ENCODE measurements around the gene NRCAM. TPM values are rescaled to one million over a fixed set of nuclear protein-coding genes. Genes with fewer than 3 reads are reported as not detected.
A peak's percentile ranks its signal among the peaks of the same experiment; 100 is the strongest.

Gene NRCAM
- total RNA-seq, 1 experiment from 2014 or later: 2.7 TPM

- no peak overlapping the region for H3K4me3 Mint-ChIP-seq
- H3K27me3 Mint-ChIP-seq (ENCODE audit: low read depth): no peaks in the 10 kb centered on the region
- TF ChIP-seq ATF1 (CRISPR knock-in tag; IDR thresholded peaks at IDR 0.05): no peak
- no peak for TF ChIP-seq NFYB (CRISPR knock-in tag; conservative IDR thresholded peaks at IDR 0.05; ENCODE audit: low read depth)
- TF ChIP-seq RORB (CRISPR knock-in tag; IDR thresholded peaks at IDR 0.05): no peak
- TF ChIP-seq, protein P1, sequence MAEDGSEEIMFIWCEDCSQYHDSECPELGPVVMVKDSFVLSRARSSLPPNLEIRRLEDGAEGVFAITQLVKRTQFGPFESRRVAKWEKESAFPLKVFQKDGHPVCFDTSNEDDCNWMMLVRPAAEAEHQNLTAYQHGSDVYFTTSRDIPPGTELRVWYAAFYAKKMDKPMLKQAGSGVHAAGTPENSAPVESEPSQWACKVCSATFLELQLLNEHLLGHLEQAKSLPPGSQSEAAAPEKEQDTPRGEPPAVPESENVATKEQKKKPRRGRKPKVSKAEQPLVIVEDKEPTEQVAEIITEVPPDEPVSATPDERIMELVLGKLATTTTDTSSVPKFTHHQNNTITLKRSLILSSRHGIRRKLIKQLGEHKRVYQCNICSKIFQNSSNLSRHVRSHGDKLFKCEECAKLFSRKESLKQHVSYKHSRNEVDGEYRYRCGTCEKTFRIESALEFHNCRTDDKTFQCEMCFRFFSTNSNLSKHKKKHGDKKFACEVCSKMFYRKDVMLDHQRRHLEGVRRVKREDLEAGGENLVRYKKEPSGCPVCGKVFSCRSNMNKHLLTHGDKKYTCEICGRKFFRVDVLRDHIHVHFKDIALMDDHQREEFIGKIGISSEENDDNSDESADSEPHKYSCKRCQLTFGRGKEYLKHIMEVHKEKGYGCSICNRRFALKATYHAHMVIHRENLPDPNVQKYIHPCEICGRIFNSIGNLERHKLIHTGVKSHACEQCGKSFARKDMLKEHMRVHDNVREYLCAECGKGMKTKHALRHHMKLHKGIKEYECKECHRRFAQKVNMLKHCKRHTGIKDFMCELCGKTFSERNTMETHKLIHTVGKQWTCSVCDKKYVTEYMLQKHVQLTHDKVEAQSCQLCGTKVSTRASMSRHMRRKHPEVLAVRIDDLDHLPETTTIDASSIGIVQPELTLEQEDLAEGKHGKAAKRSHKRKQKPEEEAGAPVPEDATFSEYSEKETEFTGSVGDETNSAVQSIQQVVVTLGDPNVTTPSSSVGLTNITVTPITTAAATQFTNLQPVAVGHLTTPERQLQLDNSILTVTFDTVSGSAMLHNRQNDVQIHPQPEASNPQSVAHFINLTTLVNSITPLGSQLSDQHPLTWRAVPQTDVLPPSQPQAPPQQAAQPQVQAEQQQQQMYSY (CRISPR knock-in tag; IDR thresholded peaks at IDR 0.05): no peak
- no peak for TF ChIP-seq CDX4 (CRISPR knock-in tag; IDR thresholded peaks at IDR 0.05; ENCODE audit: borderline replicate concordance)
- no peak for TF ChIP-seq KAT7 (CRISPR knock-in tag; IDR thresholded peaks at IDR 0.05; ENCODE audit: borderline replicate concordance)
- TF ChIP-seq TP53 (CRISPR knock-in tag; IDR thresholded peaks at IDR 0.05): no peak
- TF ChIP-seq, protein P2, sequence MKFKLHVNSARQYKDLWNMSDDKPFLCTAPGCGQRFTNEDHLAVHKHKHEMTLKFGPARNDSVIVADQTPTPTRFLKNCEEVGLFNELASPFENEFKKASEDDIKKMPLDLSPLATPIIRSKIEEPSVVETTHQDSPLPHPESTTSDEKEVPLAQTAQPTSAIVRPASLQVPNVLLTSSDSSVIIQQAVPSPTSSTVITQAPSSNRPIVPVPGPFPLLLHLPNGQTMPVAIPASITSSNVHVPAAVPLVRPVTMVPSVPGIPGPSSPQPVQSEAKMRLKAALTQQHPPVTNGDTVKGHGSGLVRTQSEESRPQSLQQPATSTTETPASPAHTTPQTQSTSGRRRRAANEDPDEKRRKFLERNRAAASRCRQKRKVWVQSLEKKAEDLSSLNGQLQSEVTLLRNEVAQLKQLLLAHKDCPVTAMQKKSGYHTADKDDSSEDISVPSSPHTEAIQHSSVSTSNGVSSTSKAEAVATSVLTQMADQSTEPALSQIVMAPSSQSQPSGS (CRISPR knock-in tag; IDR thresholded peaks at IDR 0.05; ENCODE audit: borderline replicate concordance, low read depth): no peak
- TF ChIP-seq, protein P3, sequence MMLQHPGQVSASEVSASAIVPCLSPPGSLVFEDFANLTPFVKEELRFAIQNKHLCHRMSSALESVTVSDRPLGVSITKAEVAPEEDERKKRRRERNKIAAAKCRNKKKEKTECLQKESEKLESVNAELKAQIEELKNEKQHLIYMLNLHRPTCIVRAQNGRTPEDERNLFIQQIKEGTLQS (CRISPR knock-in tag; conservative IDR thresholded peaks at IDR 0.05): no peak
- no peak for TF ChIP-seq PRRX2 (CRISPR knock-in tag; IDR thresholded peaks at IDR 0.05)
- TF ChIP-seq, protein P4, sequence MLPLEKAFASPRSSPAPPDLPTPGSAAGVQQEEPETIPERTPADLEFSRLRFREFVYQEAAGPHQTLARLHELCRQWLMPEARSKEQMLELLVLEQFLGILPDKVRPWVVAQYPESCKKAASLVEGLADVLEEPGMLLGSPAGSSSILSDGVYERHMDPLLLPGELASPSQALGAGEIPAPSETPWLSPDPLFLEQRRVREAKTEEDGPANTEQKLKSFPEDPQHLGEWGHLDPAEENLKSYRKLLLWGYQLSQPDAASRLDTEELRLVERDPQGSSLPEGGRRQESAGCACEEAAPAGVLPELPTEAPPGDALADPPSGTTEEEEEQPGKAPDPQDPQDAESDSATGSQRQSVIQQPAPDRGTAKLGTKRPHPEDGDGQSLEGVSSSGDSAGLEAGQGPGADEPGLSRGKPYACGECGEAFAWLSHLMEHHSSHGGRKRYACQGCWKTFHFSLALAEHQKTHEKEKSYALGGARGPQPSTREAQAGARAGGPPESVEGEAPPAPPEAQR (CRISPR knock-in tag; IDR thresholded peaks at IDR 0.05): no peak
- TF ChIP-seq ZNF396 (CRISPR knock-in tag; IDR thresholded peaks at IDR 0.05; ENCODE audit: borderline replicate concordance): no peak
- no peak for TF ChIP-seq CREM (CRISPR knock-in tag; IDR thresholded peaks at IDR 0.05)
- H3K9me3 Mint-ChIP-seq: peaks cover 13% of the 10 kb centered on the region
- H3K4me1 Mint-ChIP-seq: peaks cover 8% of the 10 kb centered on the region
- CTCF ChIA-PET: interaction anchor here (1.3 to 1.8 kb wide), 2 partner anchors 13 to 19 kb away, joined by 6 to 18 read pairs; no protein-coding TSS in a partner anchor
- H3K36me3 Mint-ChIP-seq: peaks cover 3% of the 10 kb centered on the region; the same call in 1 of the 2 replicates
- H3K27ac Mint-ChIP-seq: no peak overlapping the region
- peak; percentile 74 for ATAC-seq
- POLR2A ChIA-PET: interaction anchor here (0.5 kb wide), 1 partner anchor 11 kb away, joined by 3 read pairs; no protein-coding TSS in a partner anchor
- no peak for DNase-seq (ENCODE audit: low spot score)
Observed at GRCh38 chr7:108132551-108133265, 323.5 kb downstream of the NRCAM start.

GRCh38 chr7:108130261-108130660 is 326.0 kb downstream of the NRCAM start, which contains the start of gene LAMB4:
TSS of gene LAMB4 (minus strand) at chr7:108130361. CDS start at chr7:108123164, 7,197 bp downstream.
- peaks cover 8% of the 10 kb centered on the region for H3K4me1 Mint-ChIP-seq
- POLR2A ChIA-PET: no interaction called here
- no peak for DNase-seq (ENCODE audit: low spot score)
- ATAC-seq: no peak
- no peaks in the 10 kb centered on the region for H3K9me3 Mint-ChIP-seq
- H3K36me3 Mint-ChIP-seq: no peaks in the 10 kb centered on the region
- H3K27ac Mint-ChIP-seq: no peak within 1 kb of the TSS
- CTCF ChIA-PET: interaction anchor here (1.0 to 1.2 kb wide), 2 partner anchors 10 to 16 kb away, joined by 3 to 4 read pairs; no protein-coding TSS in a partner anchor
- no peaks in the 10 kb centered on the region for H3K27me3 Mint-ChIP-seq (ENCODE audit: low read depth)
- H3K4me3 Mint-ChIP-seq: no peak within 1 kb of the TSS
- TF ChIP-seq CREM (CRISPR knock-in tag; IDR thresholded peaks at IDR 0.05) (no peak), IRF1 (CRISPR knock-in tag; IDR thresholded peaks at IDR 0.05) (no peak), ERG (CRISPR knock-in tag; IDR thresholded peaks at IDR 0.05) (no peak), OVOL2 (CRISPR knock-in tag; IDR thresholded peaks at IDR 0.05; ENCODE audit: borderline replicate concordance) (no peak), FOXP1 (CRISPR knock-in tag; IDR thresholded peaks at IDR 0.05; ENCODE audit: borderline replicate concordance) (no peak), ZNF317 (CRISPR knock-in tag; IDR thresholded peaks at IDR 0.05; ENCODE audit: borderline replicate concordance, low read depth) (no peak), ELF4 (CRISPR knock-in tag; IDR thresholded peaks at IDR 0.05; ENCODE audit: low read depth) (no peak)
- TF ChIP-seq, protein P5, sequence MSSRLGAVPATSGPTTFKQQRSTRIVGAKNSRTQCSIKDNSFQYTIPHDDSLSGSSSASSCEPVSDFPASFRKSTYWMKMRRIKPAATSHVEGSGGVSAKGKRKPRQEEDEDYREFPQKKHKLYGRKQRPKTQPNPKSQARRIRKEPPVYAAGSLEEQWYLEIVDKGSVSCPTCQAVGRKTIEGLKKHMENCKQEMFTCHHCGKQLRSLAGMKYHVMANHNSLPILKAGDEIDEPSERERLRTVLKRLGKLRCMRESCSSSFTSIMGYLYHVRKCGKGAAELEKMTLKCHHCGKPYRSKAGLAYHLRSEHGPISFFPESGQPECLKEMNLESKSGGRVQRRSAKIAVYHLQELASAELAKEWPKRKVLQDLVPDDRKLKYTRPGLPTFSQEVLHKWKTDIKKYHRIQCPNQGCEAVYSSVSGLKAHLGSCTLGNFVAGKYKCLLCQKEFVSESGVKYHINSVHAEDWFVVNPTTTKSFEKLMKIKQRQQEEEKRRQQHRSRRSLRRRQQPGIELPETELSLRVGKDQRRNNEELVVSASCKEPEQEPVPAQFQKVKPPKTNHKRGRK (CRISPR knock-in tag; IDR thresholded peaks at IDR 0.05; ENCODE audit: borderline replicate concordance): no peak
- TF ChIP-seq, protein P6, sequence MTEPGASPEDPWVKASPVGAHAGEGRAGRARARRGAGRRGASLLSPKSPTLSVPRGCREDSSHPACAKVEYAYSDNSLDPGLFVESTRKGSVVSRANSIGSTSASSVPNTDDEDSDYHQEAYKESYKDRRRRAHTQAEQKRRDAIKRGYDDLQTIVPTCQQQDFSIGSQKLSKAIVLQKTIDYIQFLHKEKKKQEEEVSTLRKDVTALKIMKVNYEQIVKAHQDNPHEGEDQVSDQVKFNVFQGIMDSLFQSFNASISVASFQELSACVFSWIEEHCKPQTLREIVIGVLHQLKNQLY (CRISPR knock-in tag; IDR thresholded peaks at IDR 0.05): no peak
